A549 (cell line): ENCODE data around the gene EFNB2. TPM values are rescaled to one million over a fixed set of nuclear protein-coding genes. Genes with fewer than 3 reads are reported as not detected.

ENCODE experiments used
- ATAC-seq, 2 experiments: fragments of 200-7000 bp in 1 of 2; fragments of >200 bp in 1 of 2; cut with Nextera tagmentation in 1 of 2; cut with Tn5 transposase in 1 of 2; 3 replicates each; pipeline versions ENCODE4 v1.8.0 to v1.9.1; 2018 to 2020; ENCODE audit warnings: mild to moderate bottlenecking in 1 of 2, moderate library complexity in 1 of 2
- CTCF ChIA-PET: fragments of 300-600 bp; sonication (Branson Sonifier 250); formaldehyde crosslinking; extraction: SDS; loops from one replicate; lab custom pipeline; 2021; ENCODE audit warnings: antibody characterized with exemption, inconsistent platforms; lab: Yijun Ruan, JAX
- POLR2A ChIA-PET: fragments of 350-600 bp; formaldehyde crosslinking; extraction: SDS; loops from one replicate; lab custom pipeline; 2021; ENCODE audit warnings: antibody characterized with exemption, inconsistent platforms; lab: Yijun Ruan, JAX
- DNase-seq, 2 experiments: peaks; one replicate each; pipeline versions ENCODE4 v3.0.0 to v3.0.0-alpha.2; 2011 to 2016; ENCODE audit warnings: low read depth in 1 of 2, low spot score in 1 of 2
- FAIRE-seq: peaks from 2 replicates; lab custom pipeline; 2011; peaks lifted over from hg19 to GRCh38; lab: Jason Lieb, UNC
- H3K27ac ChIP-seq, 2 experiments: fragments of >200 bp; sonication (Bioruptor Twin); formaldehyde crosslinking; 3 replicates each; pipeline ENCODE4 v1.5.1; 2016 to 2017
- H3K4me1 ChIP-seq: fragments of >200 bp; sonication (Bioruptor Twin); formaldehyde crosslinking; 3 replicates; pipeline ENCODE4 v1.6.1; 2016
- H3K4me2 ChIP-seq: fragments of >200 bp; sonication (Bioruptor Twin); formaldehyde crosslinking; 3 replicates; pipeline ENCODE4 v1.6.1; 2016
- H3K4me3 ChIP-seq: fragments of >200 bp; sonication (Bioruptor Twin); formaldehyde crosslinking; 3 replicates; pipeline ENCODE4 v1.5.1; 2016
- H3K9me3 ChIP-seq: fragments of >200 bp; sonication (Bioruptor Twin); formaldehyde crosslinking; 3 replicates; pipeline ENCODE4 v1.6.1; 2016
- BHLHE40 ChIP-seq: IDR thresholded peaks from 2 replicates; pipeline ENCODE4 v1.6.1; 2012; ENCODE audit warnings: low read depth, low read length, inconsistent platforms
- CHD4 ChIP-seq: fragments of 200-600 bp; sonication (generic); IDR thresholded peaks from 2 replicates; pipeline ENCODE4 v1.6.1; 2016; ENCODE audit warnings: antibody characterized with exemption, mild to moderate bottlenecking, borderline replicate concordance
- EHF ChIP-seq: fragments of 250-450 bp; sonication (Bioruptor Pico); IDR thresholded peaks from 2 replicates; pipeline ENCODE4 v1.5.0; 2020; ENCODE audit warnings: mild to moderate bottlenecking
- EP300 ChIP-seq, 2 experiments: fragments of >200 bp; sonication (Bioruptor Twin); formaldehyde crosslinking; IDR thresholded peaks; 2 replicates in 1 of 2; 3 replicates in 1 of 2; pipeline ENCODE4 v1.6.1; 2016 to 2017
- ESRRA ChIP-seq: fragments of 150-350 bp; IDR thresholded peaks from 2 replicates; pipeline ENCODE4 v1.6.1; 2014; ENCODE audit warnings: mild to moderate bottlenecking, low read length, borderline replicate concordance
- GATA3 ChIP-seq: IDR thresholded peaks from 2 replicates; pipeline ENCODE4 v1.6.1; 2012; ENCODE audit warnings: borderline replicate concordance
- HOXB13 ChIP-seq: fragments of 250-450 bp; sonication (Bioruptor Pico); IDR thresholded peaks from 2 replicates; pipeline ENCODE4 v1.5.0; 2020; ENCODE audit warnings: low read depth, mild to moderate bottlenecking, moderate library complexity
- HOXB5 ChIP-seq: fragments of 250-450 bp; sonication (Bioruptor Pico); IDR thresholded peaks from 2 replicates; pipeline ENCODE4 v1.5.0; 2020; ENCODE audit warnings: mild to moderate bottlenecking, moderate library complexity
- JUNB ChIP-seq: fragments of >200 bp; sonication (Bioruptor Twin); formaldehyde crosslinking; IDR thresholded peaks from 2 replicates; pipeline ENCODE4 v1.6.1; 2016
- KDM1A ChIP-seq: fragments of 200-600 bp; sonication (generic); IDR thresholded peaks from 2 replicates; pipeline ENCODE4 v1.6.1; 2016; ENCODE audit warnings: low read depth, mild to moderate bottlenecking
- MYC ChIP-seq: IDR thresholded peaks from 2 replicates; pipeline ENCODE4 v1.6.1; 2012; ENCODE audit warnings: mild to moderate bottlenecking, inconsistent platforms, low read length, improper control_type of control experiment, borderline replicate concordance
- NFE2L2 ChIP-seq: fragments of 150-350 bp; conservative IDR thresholded peaks from 2 replicates; pipeline ENCODE4 v1.6.1; 2014; ENCODE audit warnings: low read length
- PHF8 ChIP-seq: fragments of 200-600 bp; sonication (generic); IDR thresholded peaks from 2 replicates; pipeline ENCODE4 v1.6.1; 2016; ENCODE audit warnings: low read depth, mild to moderate bottlenecking, antibody characterized with exemption, moderate library complexity, borderline replicate concordance
- POLR2AphosphoS2 ChIP-seq: conservative IDR thresholded peaks from 2 replicates; pipeline ENCODE4 v1.6.1; 2012; ENCODE audit warnings: low read length, improper control_type of control experiment, inconsistent platforms
- RAD21 ChIP-seq, 2 experiments: fragments of >200 bp in 1 of 2; sonication (Bioruptor Twin) in 1 of 2; formaldehyde crosslinking in 1 of 2; IDR thresholded peaks in 1 of 2; conservative IDR thresholded peaks in 1 of 2; 2 replicates in 1 of 2; 3 replicates in 1 of 2; pipeline ENCODE4 v1.6.1; 2012 to 2018; ENCODE audit warnings: inconsistent platforms in 1 of 2
- RARB ChIP-seq: fragments of 250-450 bp; sonication (Bioruptor Pico); IDR thresholded peaks from 2 replicates; pipeline ENCODE4 v1.8.0; 2021; ENCODE audit warnings: mild to moderate bottlenecking, moderate library complexity
- RCOR1 ChIP-seq: fragments of 150-350 bp; IDR thresholded peaks from 2 replicates; pipeline ENCODE4 v1.6.1; 2014; ENCODE audit warnings: antibody characterized with exemption, low read length, low read depth
- TP53 ChIP-seq: fragments of 250-450 bp; sonication (Bioruptor Pico); IDR thresholded peaks from 2 replicates; pipeline ENCODE4 v1.5.0; 2021; ENCODE audit warnings: mild to moderate bottlenecking, moderate library complexity
- ZFP36 ChIP-seq: fragments of 450-650 bp; IDR thresholded peaks from 2 replicates; pipeline ENCODE4 v1.6.1; 2014; ENCODE audit warnings: borderline replicate concordance; ENCODE audit not compliant: partially characterized antibody
- WGBS: methylation state at CpG from one replicate; pipeline ENCODE4 v1.1.6; 2017; ENCODE audit errors: missing lambda C conversion rate; 5-methylcytosine and 5-hydroxymethylcytosine counted together
- polyA plus RNA-seq, 4 experiments: library from polyadenylated mRNA; depleted of rRNA in 3 of 4; stranded (reverse); fragments of >200 nt; fragmentation: RNase III in 1 of 4; extraction: RNeasy Plus Mini Kit Qiagen cat#74134 plus additional on column Dnase treatment in 1 of 4; gene quantifications; 2 replicates in 3 of 4; 3 replicates in 1 of 4; pipeline ENCODE4 v1.2.3, GENCODE V29; 2011 to 2017
- TF ChIP-seq, protein P1 (sequence below): IDR thresholded peaks from 2 replicates; pipeline ENCODE4 v1.6.1; 2012
- TF ChIP-seq, protein P2 (sequence below): fragments of >200 bp; sonication (Bioruptor Twin); formaldehyde crosslinking; IDR thresholded peaks from 2 replicates; pipeline ENCODE4 v1.6.1; 2016
- TF ChIP-seq, protein P3 (sequence below): fragments of 200-600 bp; sonication (generic); IDR thresholded peaks from 2 replicates; pipeline ENCODE4 v1.6.1; 2016; ENCODE audit warnings: antibody characterized with exemption, mild to moderate bottlenecking, moderate library complexity
- TF ChIP-seq, protein P4 (sequence below): fragments of 450-650 bp; IDR thresholded peaks from 2 replicates; pipeline ENCODE4 v1.6.1; 2014; ENCODE audit warnings: antibody characterized with exemption
- TF ChIP-seq, protein P5 (sequence below): fragments of >200 bp; sonication (Bioruptor Twin); formaldehyde crosslinking; IDR thresholded peaks from 3 replicates; pipeline ENCODE4 v1.6.1; 2016

The EFNB2 gene
- polyA plus RNA-seq, 2 of the 4 experiments (the other 2 are of a cell fraction), result 1.0 to 1.3 TPM

DNA sequence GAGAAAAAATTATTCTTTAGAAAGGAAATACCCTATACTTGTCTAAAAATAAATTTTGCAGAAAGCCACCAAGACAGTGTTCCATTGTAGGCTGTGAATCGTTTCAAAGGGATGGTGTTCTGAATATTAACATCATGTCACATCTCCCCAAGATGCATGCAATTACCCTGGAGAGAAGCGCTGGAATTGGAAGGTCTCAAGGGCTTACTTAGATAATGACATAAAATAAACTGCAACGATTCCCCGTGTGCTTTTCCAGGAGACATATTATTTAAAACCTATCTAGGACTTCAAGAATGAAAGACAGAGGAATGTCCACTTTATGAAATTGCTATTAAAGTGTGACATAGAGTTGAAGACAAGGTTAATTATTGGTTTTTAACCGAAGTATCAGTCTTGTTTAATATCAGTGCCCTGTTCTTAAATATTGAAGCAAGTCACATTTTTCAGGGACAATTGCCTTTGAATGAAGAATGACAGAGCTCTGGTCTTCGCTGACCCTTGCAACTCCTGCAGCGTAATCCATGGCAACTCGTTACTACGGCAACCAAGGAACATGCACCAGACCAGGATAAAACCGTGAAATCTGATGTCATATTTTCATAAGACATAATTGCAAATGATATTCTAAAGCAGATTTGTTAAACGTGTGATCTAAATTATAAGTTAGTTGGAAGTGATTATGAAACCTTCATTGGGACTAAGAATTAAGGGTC, 91.7 kb downstream of the EFNB2 start:
- Histone ChIP-seq H3K27ac (no peak overlapping the region), H3K4me2 (no peak overlapping the region), H3K9me3 (no peaks in the 10 kb centered on the region)
- ATAC-seq, result no peak
- POLR2A ChIA-PET, result no interaction called here
- TF ChIP-seq NFE2L2, result no peak
- no peak for TF ChIP-seq RARB (CRISPR knock-in tag)
- TF ChIP-seq ESRRA, result no peak
- no peak for TF ChIP-seq EHF (CRISPR knock-in tag)
- TF ChIP-seq RCOR1, result no peak
- no peak for TF ChIP-seq JUNB
- TF ChIP-seq EP300 (IDR thresholded peaks at IDR 0.05), result no peak
- TF ChIP-seq, protein P1, sequence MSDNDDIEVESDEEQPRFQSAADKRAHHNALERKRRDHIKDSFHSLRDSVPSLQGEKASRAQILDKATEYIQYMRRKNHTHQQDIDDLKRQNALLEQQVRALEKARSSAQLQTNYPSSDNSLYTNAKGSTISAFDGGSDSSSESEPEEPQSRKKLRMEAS, result no peak
- TF ChIP-seq KDM1A, result no peak
- no peak for TF ChIP-seq POLR2AphosphoS2
- TF ChIP-seq GATA3, result no peak
- TF ChIP-seq RAD21 (conservative IDR thresholded peaks at IDR 0.05 in 1 of 2, IDR thresholded peaks at IDR 0.05 in 1 of 2), result no peak
- TF ChIP-seq, protein P2, sequence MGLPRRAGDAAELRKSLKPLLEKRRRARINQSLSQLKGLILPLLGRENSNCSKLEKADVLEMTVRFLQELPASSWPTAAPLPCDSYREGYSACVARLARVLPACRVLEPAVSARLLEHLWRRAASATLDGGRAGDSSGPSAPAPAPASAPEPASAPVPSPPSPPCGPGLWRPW, result no peak
- no peak for TF ChIP-seq MYC
- TF ChIP-seq BHLHE40, result no peak
- TF ChIP-seq, protein P3, sequence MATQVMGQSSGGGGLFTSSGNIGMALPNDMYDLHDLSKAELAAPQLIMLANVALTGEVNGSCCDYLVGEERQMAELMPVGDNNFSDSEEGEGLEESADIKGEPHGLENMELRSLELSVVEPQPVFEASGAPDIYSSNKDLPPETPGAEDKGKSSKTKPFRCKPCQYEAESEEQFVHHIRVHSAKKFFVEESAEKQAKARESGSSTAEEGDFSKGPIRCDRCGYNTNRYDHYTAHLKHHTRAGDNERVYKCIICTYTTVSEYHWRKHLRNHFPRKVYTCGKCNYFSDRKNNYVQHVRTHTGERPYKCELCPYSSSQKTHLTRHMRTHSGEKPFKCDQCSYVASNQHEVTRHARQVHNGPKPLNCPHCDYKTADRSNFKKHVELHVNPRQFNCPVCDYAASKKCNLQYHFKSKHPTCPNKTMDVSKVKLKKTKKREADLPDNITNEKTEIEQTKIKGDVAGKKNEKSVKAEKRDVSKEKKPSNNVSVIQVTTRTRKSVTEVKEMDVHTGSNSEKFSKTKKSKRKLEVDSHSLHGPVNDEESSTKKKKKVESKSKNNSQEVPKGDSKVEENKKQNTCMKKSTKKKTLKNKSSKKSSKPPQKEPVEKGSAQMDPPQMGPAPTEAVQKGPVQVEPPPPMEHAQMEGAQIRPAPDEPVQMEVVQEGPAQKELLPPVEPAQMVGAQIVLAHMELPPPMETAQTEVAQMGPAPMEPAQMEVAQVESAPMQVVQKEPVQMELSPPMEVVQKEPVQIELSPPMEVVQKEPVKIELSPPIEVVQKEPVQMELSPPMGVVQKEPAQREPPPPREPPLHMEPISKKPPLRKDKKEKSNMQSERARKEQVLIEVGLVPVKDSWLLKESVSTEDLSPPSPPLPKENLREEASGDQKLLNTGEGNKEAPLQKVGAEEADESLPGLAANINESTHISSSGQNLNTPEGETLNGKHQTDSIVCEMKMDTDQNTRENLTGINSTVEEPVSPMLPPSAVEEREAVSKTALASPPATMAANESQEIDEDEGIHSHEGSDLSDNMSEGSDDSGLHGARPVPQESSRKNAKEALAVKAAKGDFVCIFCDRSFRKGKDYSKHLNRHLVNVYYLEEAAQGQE, result no peak
- TF ChIP-seq HOXB13, result no peak
- TF ChIP-seq PHF8, result no peak
- TF ChIP-seq, all 56 proteins: peak for 0
- CTCF ChIA-PET, result no interaction called here
- DNase-seq (no peak), FAIRE-seq (no peak)
- 39% methylated on average over 11 of the region's 11 CpGs for WGBS
- Histone ChIP-seq H3K4me1 (no peaks in the 10 kb centered on the region), H3K4me3 (no peak overlapping the region)

DNA sequence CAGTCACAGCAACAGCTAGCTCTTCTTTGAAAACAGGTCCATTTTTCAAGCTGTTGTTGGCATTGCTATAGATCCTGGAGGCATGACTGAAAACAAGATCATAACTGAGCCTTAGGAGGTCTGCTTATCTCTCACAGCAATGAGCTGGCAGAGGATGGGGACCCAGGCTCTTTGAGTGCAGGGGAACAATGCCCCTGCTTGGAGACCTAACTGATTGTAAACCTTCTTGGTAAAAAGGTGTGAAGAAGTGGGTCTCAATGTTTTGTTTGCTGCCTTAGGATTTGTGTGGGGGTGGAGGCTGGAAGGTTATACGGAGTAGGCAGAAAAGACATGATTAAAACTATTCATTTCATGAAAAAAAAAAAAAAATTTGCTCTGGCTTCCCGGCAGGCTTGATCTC, 94.6 kb downstream of the EFNB2 start:
- Histone ChIP-seq H3K27ac (no peak overlapping the region), H3K4me3 (no peak overlapping the region), H3K4me2 (no peak overlapping the region), H3K4me1 (no peaks in the 10 kb centered on the region)
- POLR2A ChIA-PET, result no interaction called here
- TF ChIP-seq, protein P4, sequence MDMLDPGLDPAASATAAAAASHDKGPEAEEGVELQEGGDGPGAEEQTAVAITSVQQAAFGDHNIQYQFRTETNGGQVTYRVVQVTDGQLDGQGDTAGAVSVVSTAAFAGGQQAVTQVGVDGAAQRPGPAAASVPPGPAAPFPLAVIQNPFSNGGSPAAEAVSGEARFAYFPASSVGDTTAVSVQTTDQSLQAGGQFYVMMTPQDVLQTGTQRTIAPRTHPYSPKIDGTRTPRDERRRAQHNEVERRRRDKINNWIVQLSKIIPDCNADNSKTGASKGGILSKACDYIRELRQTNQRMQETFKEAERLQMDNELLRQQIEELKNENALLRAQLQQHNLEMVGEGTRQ, result no peak
- no peak for TF ChIP-seq TP53 (CRISPR knock-in tag)
- TF ChIP-seq, protein P5, sequence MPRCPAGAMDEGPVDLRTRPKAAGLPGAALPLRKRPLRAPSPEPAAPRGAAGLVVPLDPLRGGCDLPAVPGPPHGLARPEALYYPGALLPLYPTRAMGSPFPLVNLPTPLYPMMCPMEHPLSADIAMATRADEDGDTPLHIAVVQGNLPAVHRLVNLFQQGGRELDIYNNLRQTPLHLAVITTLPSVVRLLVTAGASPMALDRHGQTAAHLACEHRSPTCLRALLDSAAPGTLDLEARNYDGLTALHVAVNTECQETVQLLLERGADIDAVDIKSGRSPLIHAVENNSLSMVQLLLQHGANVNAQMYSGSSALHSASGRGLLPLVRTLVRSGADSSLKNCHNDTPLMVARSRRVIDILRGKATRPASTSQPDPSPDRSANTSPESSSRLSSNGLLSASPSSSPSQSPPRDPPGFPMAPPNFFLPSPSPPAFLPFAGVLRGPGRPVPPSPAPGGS, result no peak
- TF ChIP-seq ZFP36, result no peak
- TF ChIP-seq CHD4, result no peak
- no peak for TF ChIP-seq ESRRA
- TF ChIP-seq NFE2L2, result no peak
- TF ChIP-seq HOXB5 (CRISPR knock-in tag), result no peak
- TF ChIP-seq, all 56 proteins: peak for 0
- no peak for ATAC-seq
- CTCF ChIA-PET, result no interaction called here
- WGBS, result 17% methylated on average over 2 of the region's 2 CpGs
- H3K9me3 ChIP-seq, result no peaks in the 10 kb centered on the region
- no peak for FAIRE-seq
- no peak for DNase-seq
